Measurements from ENCODE around the gene CCSER1. TPM values are rescaled to one million over a fixed set of nuclear protein-coding genes. Genes with fewer than 3 reads are reported as not detected.

The CCSER1 gene
- total and polyA plus RNA-seq, 2 donors (not counting 1 experiment from before 2014, with no cell fraction given), result 10.7 to 39.5 TPM

GRCh38 chr4:91330555-91331137, 1203.5 kb downstream of the CCSER1 start:
- no peaks in the 10 kb centered on the region for H3K4me1 Mint-ChIP-seq
- Histone ChIP-seq H3K27me3 (replicated peaks in 1 of 4; ENCODE audit: control extremely low read depth in 1 of 4, control insufficient read depth in 3 of 4, insufficient read depth in 4 of 4, low read length in 3 of 4) (no peaks in the 10 kb centered on the region), H3K4me2 (replicated peaks; ENCODE audit: low read depth, low read length, poor library complexity, severe bottlenecking) (no peak overlapping the region), H3K4me1 (ENCODE audit: control insufficient read depth in 2 of 2, insufficient read depth in 2 of 2, low read length in 2 of 2) (no peaks in the 10 kb centered on the region), H3K4me3 (ENCODE audit: control extremely low read depth in 1 of 5, extremely low read depth in 1 of 5, insufficient read depth in 1 of 5, low read depth in 2 of 5, low read length in 4 of 5) (no peak overlapping the region), H4K20me1 (ENCODE audit: control insufficient read depth, insufficient read depth, low read length, poor library complexity, severe bottlenecking) (no peaks in the 10 kb centered on the region), H3K9ac (ENCODE audit: low read length) (no peak overlapping the region), H2AFZ (ENCODE audit: insufficient read depth, low read depth, low read length, poor library complexity, severe bottlenecking) (no peak overlapping the region), H3K9me3 (ENCODE audit: control extremely low read depth in 1 of 3, control insufficient read depth in 2 of 3, insufficient read depth in 1 of 3, low read length in 2 of 3) (peaks cover 0 to 14% (median 10%) of the 10 kb centered on the region in 3 donors), H3K36me3 (replicated peaks in 1 of 2; ENCODE audit: control extremely low read depth in 1 of 2, control insufficient read depth in 1 of 2, extremely low read depth in 1 of 2, insufficient read depth in 2 of 2, low read length in 1 of 2) (no peaks in the 10 kb centered on the region), H3K27ac (ENCODE audit: low read length in 2 of 2) (no peak overlapping the region), H3K79me2 (ENCODE audit: control insufficient read depth, insufficient read depth, low read length) (no peaks in the 10 kb centered on the region)
- ChIA-PET CTCF (no interaction called here), POLR2A (no interaction called here)
- no peak for DNase-seq
- H3K27me3 Mint-ChIP-seq, result no peaks in the 10 kb centered on the region
- H3K4me3 Mint-ChIP-seq, result no peak overlapping the region
- H3K27ac Mint-ChIP-seq, result no peak overlapping the region
- no CpG with 5 or more reads among the region's 3 CpGs for WGBS (ENCODE audit: insufficient coverage)
- H3K9me3 Mint-ChIP-seq (ENCODE audit: insufficient read depth), result peaks cover 9% of the 10 kb centered on the region
- TF ChIP-seq CTCF (IDR thresholded peaks at IDR 0.05) (no peak), EZH2 (IDR thresholded peaks at IDR 0.05; ENCODE audit: borderline replicate concordance, insufficient read depth, low read depth, low read length, poor library complexity, severe bottlenecking) (no peak)
- intact Hi-C loops (cut with micrococcal nuclease), result no loop called here
- no peak for ATAC-seq (ENCODE audit: low read depth)

DNA sequence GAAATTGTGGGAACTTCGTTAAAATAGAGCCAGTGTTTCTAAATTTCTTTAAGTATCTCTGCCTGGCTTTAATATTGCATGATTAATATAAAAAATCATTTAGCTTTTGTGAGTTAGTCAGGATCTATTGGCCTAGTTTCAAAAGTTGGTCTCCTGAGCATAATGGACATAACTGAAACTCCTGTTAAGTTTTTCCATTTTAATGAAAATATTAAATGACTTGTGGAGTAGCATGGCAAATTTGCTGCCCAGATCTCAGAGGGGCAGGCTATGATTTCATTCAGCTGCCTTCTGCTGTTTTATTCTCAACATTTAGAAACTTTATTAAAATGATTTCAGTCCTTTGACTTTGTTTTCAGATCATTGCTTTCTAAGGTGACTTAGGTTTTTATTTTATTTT, 1213.6 kb downstream of the CCSER1 start:
- H3K4me2 ChIP-seq (replicated peaks; ENCODE audit: low read depth, low read length, poor library complexity, severe bottlenecking), result no peak overlapping the region
- ChIA-PET POLR2A (no interaction called here), CTCF (no interaction called here)
- WGBS (ENCODE audit: insufficient coverage), result no CpG with 5 or more reads among the region's 1 CpG
- no peak overlapping the region for H2AFZ ChIP-seq (ENCODE audit: insufficient read depth, low read depth, low read length, poor library complexity, severe bottlenecking)
- no peak overlapping the region for H3K27ac ChIP-seq (ENCODE audit: low read length in 2 of 2)
- Mint-ChIP-seq H3K9me3 (ENCODE audit: insufficient read depth) (no peaks in the 10 kb centered on the region), H3K4me3 (no peak overlapping the region), H3K27ac (no peak overlapping the region), H3K4me1 (no peaks in the 10 kb centered on the region), H3K27me3 (no peaks in the 10 kb centered on the region)
- no peak for TF ChIP-seq CTCF (IDR thresholded peaks at IDR 0.05)
- no peak for TF ChIP-seq EZH2 (IDR thresholded peaks at IDR 0.05; ENCODE audit: borderline replicate concordance, insufficient read depth, low read depth, low read length, poor library complexity, severe bottlenecking)
- no peaks in the 10 kb centered on the region for H3K9me3 ChIP-seq (ENCODE audit: control extremely low read depth in 1 of 3, control insufficient read depth in 2 of 3, insufficient read depth in 1 of 3, low read length in 2 of 3)
- DNase-seq (no peak), ATAC-seq (ENCODE audit: low read depth) (no peak)
- no peak overlapping the region for H3K4me3 ChIP-seq (ENCODE audit: control extremely low read depth in 1 of 5, extremely low read depth in 1 of 5, insufficient read depth in 1 of 5, low read depth in 2 of 5, low read length in 4 of 5)
- no peaks in the 10 kb centered on the region for H3K79me2 ChIP-seq (ENCODE audit: control insufficient read depth, insufficient read depth, low read length)
- H3K36me3 ChIP-seq (replicated peaks in 1 of 2; ENCODE audit: control extremely low read depth in 1 of 2, control insufficient read depth in 1 of 2, extremely low read depth in 1 of 2, insufficient read depth in 2 of 2, low read length in 1 of 2), result no peaks in the 10 kb centered on the region
- H3K27me3 ChIP-seq (replicated peaks in 1 of 4; ENCODE audit: control extremely low read depth in 1 of 4, control insufficient read depth in 3 of 4, insufficient read depth in 4 of 4, low read length in 3 of 4), result no peaks in the 10 kb centered on the region
- H4K20me1 ChIP-seq (ENCODE audit: control insufficient read depth, insufficient read depth, low read length, poor library complexity, severe bottlenecking), result no peaks in the 10 kb centered on the region
- intact Hi-C loops (cut with micrococcal nuclease), result no loop called here
- H3K4me1 ChIP-seq (ENCODE audit: control insufficient read depth in 2 of 2, insufficient read depth in 2 of 2, low read length in 2 of 2), result no peaks in the 10 kb centered on the region
- no peak overlapping the region for H3K9ac ChIP-seq (ENCODE audit: low read length)

Data from B cell (primary cell).